Liver (tissue), 9 donors: ENCODE measurements around the gene TSKS. TPM values are rescaled to one million over a fixed set of nuclear protein-coding genes. Genes with fewer than 3 reads are reported as not detected.
A peak's percentile ranks its signal among the peaks of the same experiment; 100 is the strongest.

ENCODE experiments used
- DNase-seq: peaks from one replicate; pipeline ENCODE4 v3.0.0-alpha.2; 2017; ENCODE audit warnings: low spot score
- H3K27ac ChIP-seq, 2 donors: one replicate each; pipeline ENCODE4 v1.7.0; 2013; ENCODE audit warnings: inconsistent platforms in 2 of 2, low read length in 2 of 2, control low read depth in 1 of 2, low read depth in 1 of 2, mild to moderate bottlenecking in 1 of 2
- H3K27me3 ChIP-seq, 4 donors: one replicate each; pipeline versions ENCODE4 v1.6.1 to v1.7.0; 2013; ENCODE audit warnings: low read length in 3 of 4, inconsistent platforms in 1 of 4, mild to moderate bottlenecking in 1 of 4, moderate library complexity in 1 of 4; ENCODE audit not compliant: control insufficient read depth in 4 of 4, insufficient read depth in 4 of 4
- H3K36me3 ChIP-seq, 4 donors: one replicate each; pipeline versions ENCODE4 v1.6.1 to v1.7.0; 2013; ENCODE audit warnings: low read length in 3 of 4, mild to moderate bottlenecking in 3 of 4, low read depth in 1 of 4, moderate library complexity in 1 of 4; ENCODE audit not compliant: control insufficient read depth in 4 of 4, insufficient read depth in 3 of 4
- H3K4me1 ChIP-seq, 4 donors: one replicate each; pipeline versions ENCODE4 v1.6.1 to v1.7.0; 2013; ENCODE audit warnings: low read length in 3 of 4, mild to moderate bottlenecking in 3 of 4, moderate library complexity in 1 of 4; ENCODE audit not compliant: control insufficient read depth in 4 of 4, insufficient read depth in 4 of 4
- H3K4me3 ChIP-seq, 3 donors: one replicate each; pipeline versions ENCODE4 v1.6.1 to v1.7.0; 2013; ENCODE audit warnings: low read length in 3 of 3, control low read depth in 1 of 3, low read depth in 1 of 3, mild to moderate bottlenecking in 1 of 3
- H3K9ac ChIP-seq, 2 donors: one replicate each; pipeline ENCODE4 v1.7.0; 2013; ENCODE audit warnings: low read length in 2 of 2, mild to moderate bottlenecking in 2 of 2, moderate library complexity in 2 of 2, control low read depth in 1 of 2, low read depth in 1 of 2
- H3K9me3 ChIP-seq, 4 donors: one replicate each; pipeline versions ENCODE4 v1.6.1 to v1.7.0; 2013; ENCODE audit warnings: low read length in 3 of 4; ENCODE audit not compliant: control insufficient read depth in 4 of 4
- EGR1 ChIP-seq, 2 donors: IDR thresholded peaks; 2 replicates each; pipeline ENCODE4 v1.6.1; 2016 to 2018; ENCODE audit warnings: antibody characterized with exemption in 2 of 2, low read depth in 2 of 2
- FOXA1 ChIP-seq: IDR thresholded peaks from 2 replicates; pipeline ENCODE4 v1.6.1; 2016; ENCODE audit warnings: antibody characterized with exemption
- FOXA2 ChIP-seq: IDR thresholded peaks from 2 replicates; pipeline ENCODE4 v1.6.1; 2016; ENCODE audit warnings: antibody characterized with exemption
- HNF4A ChIP-seq, 2 donors: conservative IDR thresholded peaks; 2 replicates each; pipeline ENCODE4 v1.6.1; 2016; ENCODE audit warnings: antibody characterized with exemption in 2 of 2, mild to moderate bottlenecking in 2 of 2
- JUND ChIP-seq, 2 donors: IDR thresholded peaks; 2 replicates each; pipeline ENCODE4 v1.6.1; 2016; ENCODE audit warnings: antibody characterized with exemption in 2 of 2
- NR2F2 ChIP-seq: IDR thresholded peaks from 2 replicates; pipeline ENCODE4 v1.6.1; 2016; ENCODE audit warnings: antibody characterized with exemption
- RAD21 ChIP-seq, 2 donors: IDR thresholded peaks; 2 replicates each; pipeline ENCODE4 v1.6.1; 2016; ENCODE audit warnings: antibody characterized with exemption in 2 of 2, mild to moderate bottlenecking in 2 of 2
- RXRA ChIP-seq, 2 donors: IDR thresholded peaks; 2 replicates each; pipeline ENCODE4 v1.6.1; 2017 to 2018; ENCODE audit warnings: antibody characterized with exemption in 2 of 2, mild to moderate bottlenecking in 1 of 2
- TAF1 ChIP-seq: conservative IDR thresholded peaks from 2 replicates; pipeline ENCODE4 v1.6.1; 2016; ENCODE audit warnings: antibody characterized with exemption, mild to moderate bottlenecking
- YY1 ChIP-seq: IDR thresholded peaks from 2 replicates; pipeline ENCODE4 v1.6.1; 2016; ENCODE audit warnings: antibody characterized with exemption, mild to moderate bottlenecking
- ZBTB33 ChIP-seq: IDR thresholded peaks from 2 replicates; pipeline ENCODE4 v1.6.1; 2016; ENCODE audit warnings: antibody characterized with exemption
- WGBS: extraction: QIAGEN DNeasy Blood & Tissue Kit; methylation state at CpG from one replicate; pipeline ENCODE4 v1.1.7; 2013; 5-methylcytosine and 5-hydroxymethylcytosine counted together
- polyA plus RNA-seq, 2 donors: library from polyadenylated mRNA; stranded (reverse) in 1 of 2; unstranded in 1 of 2; fragments of 200-250 nt in 1 of 2; fragments of >200 nt in 1 of 2; fragmentation: Nextera tagmentation in 1 of 2; extraction: Ambion mirVana in 1 of 2; gene quantifications; one replicate each; pipeline versions ENCODE4 v1.2.1 to v1.2.3, GENCODE V29; 2013 to 2015
- total RNA-seq, 2 donors: library from RNA; depleted of rRNA; stranded (reverse); fragments of >200 nt; gene quantifications; one replicate each; pipeline ENCODE4 v1.2.3, GENCODE V29; 2014
- TF ChIP-seq, protein P1 (sequence below): IDR thresholded peaks from 2 replicates; pipeline ENCODE4 v1.6.1; 2016; ENCODE audit warnings: antibody characterized with exemption
- donor health status: healthy.
- donor health status: healthy.
- donor health status: healthy.
- donor health status: healthy.
- donor health status: healthy.

TSKS gene
- total and polyA plus RNA-seq, 4 donors: 0.07 to 0.61 (median 0.08) TPM; not detected in 1

DNA sequence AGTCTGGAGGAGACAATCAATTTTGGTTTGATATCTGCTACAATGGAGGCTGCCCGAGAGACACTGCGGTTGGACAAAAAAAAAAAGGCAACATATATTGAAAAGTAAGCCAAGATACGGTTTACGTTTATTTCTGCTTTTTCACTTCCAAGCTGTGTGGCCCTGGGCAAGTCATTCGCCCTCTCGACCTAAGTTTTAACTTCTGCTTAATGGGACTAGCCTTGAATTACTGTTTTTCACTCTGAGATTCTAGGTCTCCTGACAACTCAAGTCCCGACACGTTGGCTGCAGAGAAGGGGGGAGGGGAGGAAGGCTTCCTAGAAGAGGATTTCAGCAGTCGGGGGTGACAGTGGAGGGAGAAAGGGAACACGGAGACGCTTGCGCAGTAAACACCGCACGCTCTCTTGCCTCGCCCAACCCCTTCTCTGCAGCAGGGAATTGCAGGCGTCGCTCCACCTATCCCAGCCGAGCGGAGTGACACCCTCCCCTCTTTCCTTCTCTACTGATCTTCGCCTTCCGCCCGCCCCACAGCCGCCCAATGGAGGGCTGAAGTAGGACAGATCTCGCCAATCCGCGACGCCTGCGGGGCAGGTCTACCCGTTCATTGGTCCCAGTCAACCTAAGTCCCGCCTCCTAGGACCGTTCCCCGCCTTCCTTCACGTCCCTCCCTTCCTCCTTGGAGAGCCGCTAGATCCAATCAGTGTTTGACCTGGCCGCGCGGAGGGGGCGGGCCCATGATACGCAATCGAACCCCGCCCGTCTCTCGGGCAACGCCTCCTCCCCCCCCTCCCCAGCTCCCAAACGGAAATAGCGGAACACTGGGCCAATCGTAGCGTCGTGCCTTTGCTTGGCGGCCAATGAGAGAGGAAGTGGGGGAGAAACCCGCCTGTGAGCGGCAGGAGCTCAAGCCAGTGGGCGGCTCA lies 3.2 kb upstream of the TSKS start (continued):
- TF ChIP-seq, protein P1, sequence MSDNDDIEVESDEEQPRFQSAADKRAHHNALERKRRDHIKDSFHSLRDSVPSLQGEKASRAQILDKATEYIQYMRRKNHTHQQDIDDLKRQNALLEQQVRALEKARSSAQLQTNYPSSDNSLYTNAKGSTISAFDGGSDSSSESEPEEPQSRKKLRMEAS: peak; percentile 24
- peak; percentile 56 for TF ChIP-seq NR2F2
- peak; percentile 63 for TF ChIP-seq ZBTB33
- TF ChIP-seq FOXA2: no peak
- peak; percentile 25 for TF ChIP-seq FOXA1
- TF ChIP-seq YY1: peak; percentile 26
- peak; percentile 4 to 37 for TF ChIP-seq JUND (IDR thresholded peaks at IDR 0.05)
- peak; percentile 44 to 46 for TF ChIP-seq RXRA (IDR thresholded peaks at IDR 0.05)

- no peak for DNase-seq
- no peak overlapping the region for H3K4me3 ChIP-seq
Observed at GRCh38 chr19:49764341-49764740, 1.2 kb upstream of the TSKS start.

DNA sequence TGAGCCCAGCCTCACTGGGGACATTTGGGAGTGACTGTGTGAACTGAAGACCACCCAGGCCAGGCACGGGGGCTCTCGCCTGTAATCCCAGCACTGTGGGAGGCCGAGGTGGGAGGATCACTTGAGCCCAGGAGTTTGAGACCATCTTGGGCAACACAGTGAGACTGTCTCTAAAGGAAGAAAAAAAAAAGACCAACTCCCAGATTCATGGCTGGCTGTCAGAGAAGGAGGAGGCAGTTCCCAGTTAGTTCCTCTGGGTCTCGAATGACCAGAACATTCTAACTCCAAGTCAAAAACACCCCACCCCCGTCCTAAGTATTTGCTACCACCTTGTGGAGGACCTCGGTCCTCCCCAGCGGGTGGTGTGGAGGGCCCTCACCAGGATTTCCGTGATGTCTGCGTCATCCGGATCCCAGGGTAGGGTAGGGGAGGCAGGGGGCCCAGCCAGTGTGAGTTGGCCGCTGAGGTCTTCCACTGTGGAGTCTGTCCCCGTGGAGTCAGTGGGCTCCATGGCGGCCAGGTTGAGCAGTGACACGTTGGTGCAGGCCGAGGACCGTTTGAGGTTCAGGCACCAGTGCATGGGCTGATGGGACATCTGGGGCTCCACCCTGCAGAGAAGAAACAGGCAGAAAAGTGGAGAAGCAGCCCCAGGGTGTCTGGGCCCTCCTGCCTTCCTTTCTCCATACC lies 1.3 kb downstream of the TSKS start:
- H3K4me3 ChIP-seq: no peak overlapping the region
- H3K9me3 ChIP-seq: no peaks in the 10 kb centered on the region
- H3K9ac ChIP-seq: no peak overlapping the region
- H3K27ac ChIP-seq: peak overlapping the region; percentile 19 to 47
- peak; percentile 50 for DNase-seq
- WGBS: 78% methylated on average over 16 of the region's 16 CpGs
- no peaks in the 10 kb centered on the region for H3K36me3 ChIP-seq
- no peak for TF ChIP-seq EGR1 (IDR thresholded peaks at IDR 0.05; ENCODE audit: low read depth in 2 of 2)
- TF ChIP-seq RXRA (IDR thresholded peaks at IDR 0.05): no peak
- TF ChIP-seq RAD21 (IDR thresholded peaks at IDR 0.05): peak; percentile 56 to 59
- no peak for TF ChIP-seq TAF1
- no peak for TF ChIP-seq ZBTB33
- no peak for TF ChIP-seq HNF4A (conservative IDR thresholded peaks at IDR 0.05)
- peaks cover 0 to 8% (median 4%) of the 10 kb centered on the region in 4 donors for H3K4me1 ChIP-seq
- no peaks in the 10 kb centered on the region for H3K27me3 ChIP-seq

More at GRCh38 chr19:49764341-49764740, 1.2 kb upstream of the TSKS start:
- no peak overlapping the region for H3K27ac ChIP-seq
- WGBS: 95% methylated on average over 8 of the region's 8 CpGs
- H3K36me3 ChIP-seq: no peaks in the 10 kb centered on the region
- TF ChIP-seq FOXA2 (no peak), JUND (IDR thresholded peaks at IDR 0.05) (no peak)
- H3K27me3 ChIP-seq: no peaks in the 10 kb centered on the region
- peaks cover 2 to 24% (median 18%) of the 10 kb centered on the region in 4 donors for H3K4me1 ChIP-seq
- no peak overlapping the region for H3K9ac ChIP-seq
- H3K9me3 ChIP-seq: no peaks in the 10 kb centered on the region
